Measurements from ENCODE around the gene LRP1B. TPM values are rescaled to one million over a fixed set of nuclear protein-coding genes. Genes with fewer than 3 reads are reported as not detected.
"Not testable (repeated sequence)": the region's sequence is repeated elsewhere in the genome, so short reads cannot be mapped to it uniquely, and the experiment has no call there.

Gene LRP1B
- polyA plus RNA-seq, 1 donor: 1.0 TPM

DNA sequence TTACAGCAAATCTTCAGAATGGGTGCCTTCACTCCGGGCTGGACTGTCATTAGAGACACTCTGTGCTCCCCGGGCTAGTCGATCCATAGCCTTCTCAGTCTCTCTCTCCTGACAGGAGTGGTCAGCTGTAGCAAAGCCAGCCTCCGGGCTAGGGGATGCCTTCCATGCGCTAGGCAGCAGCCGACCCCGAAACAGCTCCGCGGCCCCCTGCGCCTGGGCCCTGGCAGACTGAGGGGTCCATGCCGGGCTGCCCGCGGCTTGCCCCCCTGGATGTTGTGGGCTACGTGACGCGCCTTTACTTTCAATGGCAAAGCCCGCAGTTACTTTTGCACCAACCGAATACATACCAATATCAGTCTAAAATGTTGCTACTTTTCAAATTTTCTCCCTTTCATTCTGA, 1447.2 kb downstream of the LRP1B start:
- Histone ChIP-seq H3K36me3 (ENCODE audit: control insufficient read depth, insufficient read depth, low read length) (no peaks in the 10 kb centered on the region), H3K9me3 (ENCODE audit: control insufficient read depth, low read depth, low read length) (no peaks in the 10 kb centered on the region), H3K27me3 (ENCODE audit: control insufficient read depth, insufficient read depth, low read length) (no peaks in the 10 kb centered on the region), H3K27ac (ENCODE audit: low read length) (no peak overlapping the region), H3K4me1 (ENCODE audit: control insufficient read depth, insufficient read depth, low read length) (no peaks in the 10 kb centered on the region), H3K4me3 (ENCODE audit: low read length) (no peak overlapping the region)
- no peak for DNase-seq
- 100% methylated on average over 2 of the region's 18 CpGs for WGBS (ENCODE audit: insufficient coverage, low lambda C conversion rate)

DNA sequence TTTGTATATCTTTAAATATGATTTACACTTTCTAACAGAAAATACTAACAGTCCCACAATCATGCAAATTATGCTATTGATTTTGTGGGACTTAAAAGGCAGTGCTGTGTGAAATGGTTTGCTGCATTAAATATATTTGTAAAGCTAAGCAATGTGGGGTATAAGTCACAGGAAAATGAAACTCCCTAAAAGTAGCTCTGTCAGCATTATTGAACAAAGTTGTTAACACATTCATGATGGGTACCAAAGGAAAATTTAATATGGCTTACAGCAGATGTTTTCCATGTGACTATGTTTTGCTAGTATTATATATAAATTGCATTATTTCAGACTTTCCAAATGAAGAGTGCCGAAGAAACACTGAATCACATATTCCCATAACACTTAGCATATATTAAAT, 1450.0 kb downstream of the LRP1B start:
- DNase-seq: no peak
- no CpG with 5 or more reads among the region's 1 CpG for WGBS (ENCODE audit: insufficient coverage, low lambda C conversion rate)
- no peaks in the 10 kb centered on the region for H3K9me3 ChIP-seq (ENCODE audit: control insufficient read depth, low read depth, low read length)
- H3K4me3 ChIP-seq (ENCODE audit: low read length): no peak overlapping the region
- H3K4me1 ChIP-seq (ENCODE audit: control insufficient read depth, insufficient read depth, low read length): no peaks in the 10 kb centered on the region
- H3K36me3 ChIP-seq (ENCODE audit: control insufficient read depth, insufficient read depth, low read length): no peaks in the 10 kb centered on the region
- H3K27ac ChIP-seq (ENCODE audit: low read length): no peak overlapping the region
- H3K27me3 ChIP-seq (ENCODE audit: control insufficient read depth, insufficient read depth, low read length): no peaks in the 10 kb centered on the region

DNA sequence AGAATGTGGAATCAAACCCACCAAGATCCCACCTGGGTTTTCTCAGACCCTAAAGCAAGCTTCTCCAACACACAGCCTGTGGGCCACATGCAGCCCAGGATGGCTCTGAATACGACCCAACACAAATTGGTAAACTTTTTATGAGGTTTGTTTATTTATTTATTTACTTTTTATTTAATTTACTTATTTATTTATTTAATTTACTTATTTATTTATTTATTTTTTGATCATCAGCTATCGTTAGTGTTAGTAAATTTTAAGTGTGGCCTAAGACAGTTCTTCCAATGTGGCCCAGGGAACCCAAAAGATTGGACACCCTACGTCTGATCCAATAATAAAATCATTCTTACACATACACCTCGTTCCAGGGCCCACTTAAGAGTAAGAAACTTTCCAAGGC, 1451.1 kb downstream of the LRP1B start:
- Histone ChIP-seq H3K9me3 (ENCODE audit: control insufficient read depth, low read depth, low read length) (no peaks in the 10 kb centered on the region), H3K36me3 (ENCODE audit: control insufficient read depth, insufficient read depth, low read length) (no peaks in the 10 kb centered on the region), H3K27ac (ENCODE audit: low read length) (no peak overlapping the region), H3K4me1 (ENCODE audit: control insufficient read depth, insufficient read depth, low read length) (no peaks in the 10 kb centered on the region), H3K4me3 (ENCODE audit: low read length) (no peak overlapping the region), H3K27me3 (ENCODE audit: control insufficient read depth, insufficient read depth, low read length) (no peaks in the 10 kb centered on the region)
- WGBS (ENCODE audit: insufficient coverage, low lambda C conversion rate): 100% methylated on average over 2 of the region's 4 CpGs
- DNase-seq: no peak

DNA sequence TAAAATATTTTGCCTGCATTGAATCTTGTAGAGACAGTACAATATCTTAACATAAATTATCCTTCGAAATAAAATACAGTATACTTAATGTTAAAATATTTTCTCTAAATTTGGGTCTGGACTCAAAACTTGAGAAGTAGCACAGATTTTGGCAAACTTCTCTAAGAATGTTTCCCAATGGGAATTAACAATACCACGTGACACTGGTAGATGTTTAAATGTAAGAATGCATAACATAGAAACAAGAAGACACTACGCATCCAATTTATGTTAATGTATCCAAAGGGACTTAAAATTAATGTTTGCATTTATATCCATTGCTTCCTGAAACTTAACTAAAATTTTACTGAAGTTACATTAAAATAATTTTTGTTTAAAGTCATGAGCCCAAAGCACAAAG, 1460.9 kb downstream of the LRP1B start:
- DNase-seq: no peak
- WGBS (ENCODE audit: insufficient coverage, low lambda C conversion rate): 100% methylated on average over 2 of the region's 3 CpGs
- Histone ChIP-seq H3K36me3 (ENCODE audit: control insufficient read depth, insufficient read depth, low read length) (no peaks in the 10 kb centered on the region), H3K9me3 (ENCODE audit: control insufficient read depth, low read depth, low read length) (no peaks in the 10 kb centered on the region), H3K4me3 (ENCODE audit: low read length) (no peak overlapping the region), H3K27ac (ENCODE audit: low read length) (no peak overlapping the region), H3K4me1 (ENCODE audit: control insufficient read depth, insufficient read depth, low read length) (no peaks in the 10 kb centered on the region), H3K27me3 (ENCODE audit: control insufficient read depth, insufficient read depth, low read length) (no peaks in the 10 kb centered on the region)

DNA sequence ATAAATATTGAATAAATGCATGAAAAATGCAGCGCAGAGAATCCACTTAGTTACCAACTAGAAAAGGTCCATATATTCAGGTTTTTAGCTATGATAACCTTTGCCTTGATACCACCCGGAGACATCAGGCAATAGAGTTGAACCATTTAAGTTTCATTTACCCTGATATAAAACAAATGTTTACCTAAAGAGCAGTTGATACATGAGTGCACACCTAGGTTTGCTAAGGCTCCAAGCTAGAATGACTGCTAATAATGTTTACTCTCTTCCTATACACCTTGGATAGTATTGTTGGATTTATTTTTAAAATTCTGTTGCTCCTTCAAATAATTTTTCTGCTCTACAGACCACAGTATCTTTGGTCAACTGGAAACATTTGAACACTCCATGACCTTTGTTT, 1463.6 kb downstream of the LRP1B start:
- no peaks in the 10 kb centered on the region for H3K4me1 ChIP-seq (ENCODE audit: control insufficient read depth, insufficient read depth, low read length)
- H3K36me3 ChIP-seq (ENCODE audit: control insufficient read depth, insufficient read depth, low read length): no peaks in the 10 kb centered on the region
- whole genome bisulfite sequencing (ENCODE audit: insufficient coverage, low lambda C conversion rate): no CpG with 5 or more reads among the region's 2 CpGs
- no peaks in the 10 kb centered on the region for H3K9me3 ChIP-seq (ENCODE audit: control insufficient read depth, low read depth, low read length)
- no peak overlapping the region for H3K27ac ChIP-seq (ENCODE audit: low read length)
- H3K4me3 ChIP-seq (ENCODE audit: low read length): no peak overlapping the region
- no peaks in the 10 kb centered on the region for H3K27me3 ChIP-seq (ENCODE audit: control insufficient read depth, insufficient read depth, low read length)
- DNase-seq: no peak

DNA sequence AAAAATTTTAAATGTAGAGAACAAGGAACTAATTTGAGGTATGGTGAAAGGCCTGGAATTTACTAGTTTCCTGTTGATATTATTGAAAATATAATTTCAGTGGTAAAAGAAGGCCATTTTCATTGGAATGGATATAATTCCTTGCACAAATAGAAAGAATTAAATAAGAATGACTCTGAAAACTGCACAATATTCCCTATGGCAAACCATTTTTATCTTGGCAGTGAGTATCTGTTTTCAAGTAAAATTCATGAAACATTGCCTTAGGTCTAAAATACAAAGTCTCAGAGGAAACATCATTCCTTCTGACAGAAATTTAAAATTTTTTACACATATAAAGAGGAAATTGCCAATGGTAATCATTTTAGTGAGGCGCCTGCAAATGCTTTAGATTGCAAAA, 1468.3 kb downstream of the LRP1B start:
- Histone ChIP-seq H3K27ac (ENCODE audit: low read length) (no peak overlapping the region), H3K9me3 (ENCODE audit: control insufficient read depth, low read depth, low read length) (no peaks in the 10 kb centered on the region), H3K27me3 (ENCODE audit: control insufficient read depth, insufficient read depth, low read length) (no peaks in the 10 kb centered on the region), H3K36me3 (ENCODE audit: control insufficient read depth, insufficient read depth, low read length) (no peaks in the 10 kb centered on the region), H3K4me3 (ENCODE audit: low read length) (no peak overlapping the region), H3K4me1 (ENCODE audit: control insufficient read depth, insufficient read depth, low read length) (no peaks in the 10 kb centered on the region)
- no peak for DNase-seq
- 100% methylated on average over 1 of the region's 1 CpG for WGBS (ENCODE audit: insufficient coverage, low lambda C conversion rate)

DNA sequence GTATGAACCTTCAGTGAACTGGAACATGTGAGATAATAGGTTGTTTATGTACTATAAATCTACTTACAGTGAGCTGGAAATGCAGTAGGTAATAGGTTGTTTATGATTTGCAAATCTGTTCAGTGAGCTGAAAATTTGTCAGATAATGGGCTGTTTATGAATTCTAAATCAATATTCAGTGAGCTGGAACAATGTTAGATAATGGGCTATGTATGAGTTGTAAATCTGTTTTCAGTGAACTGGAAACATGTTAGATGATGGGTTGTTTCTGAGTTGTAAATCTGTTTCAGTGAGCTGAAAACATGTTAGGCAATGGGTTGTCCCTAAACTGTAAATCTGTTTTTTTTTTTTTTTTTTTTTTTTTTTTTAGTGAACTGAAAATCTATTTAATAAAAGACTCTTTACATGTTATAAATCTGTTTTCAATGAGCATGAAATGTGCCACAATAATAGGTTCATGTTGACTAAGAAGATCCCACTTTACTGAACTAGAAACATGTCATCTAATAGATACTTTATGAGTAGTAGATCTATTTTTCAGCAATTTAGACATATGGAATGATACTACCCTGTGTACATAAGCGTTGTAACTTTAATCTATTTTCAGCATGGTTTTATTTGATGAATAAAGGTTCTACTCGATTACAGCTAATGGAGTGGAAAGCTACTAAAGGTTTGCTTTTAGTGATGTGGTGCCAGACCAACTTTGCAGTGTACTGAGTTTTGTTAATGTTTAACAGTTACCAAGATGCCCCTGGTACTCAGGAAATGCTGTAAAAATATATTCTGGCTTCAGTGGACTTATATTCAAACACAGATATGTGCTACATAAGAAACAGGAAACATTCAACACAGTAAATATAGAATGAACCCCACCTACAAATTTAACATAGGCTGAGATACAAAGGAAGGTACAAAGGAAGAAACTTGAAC, 1471.8 kb downstream of the LRP1B start:
- Histone ChIP-seq H3K27ac (ENCODE audit: low read length) (no peak overlapping the region), H3K4me1 (ENCODE audit: control insufficient read depth, insufficient read depth, low read length) (no peaks in the 10 kb centered on the region), H3K36me3 (ENCODE audit: control insufficient read depth, insufficient read depth, low read length) (no peaks in the 10 kb centered on the region), H3K27me3 (ENCODE audit: control insufficient read depth, insufficient read depth, low read length) (no peaks in the 10 kb centered on the region), H3K9me3 (ENCODE audit: control insufficient read depth, low read depth, low read length) (no peaks in the 10 kb centered on the region), H3K4me3 (ENCODE audit: low read length) (no peak overlapping the region)
- no peak for DNase-seq
- no CpG with 5 or more reads among the region's 2 CpGs for WGBS (ENCODE audit: insufficient coverage, low lambda C conversion rate)

DNA sequence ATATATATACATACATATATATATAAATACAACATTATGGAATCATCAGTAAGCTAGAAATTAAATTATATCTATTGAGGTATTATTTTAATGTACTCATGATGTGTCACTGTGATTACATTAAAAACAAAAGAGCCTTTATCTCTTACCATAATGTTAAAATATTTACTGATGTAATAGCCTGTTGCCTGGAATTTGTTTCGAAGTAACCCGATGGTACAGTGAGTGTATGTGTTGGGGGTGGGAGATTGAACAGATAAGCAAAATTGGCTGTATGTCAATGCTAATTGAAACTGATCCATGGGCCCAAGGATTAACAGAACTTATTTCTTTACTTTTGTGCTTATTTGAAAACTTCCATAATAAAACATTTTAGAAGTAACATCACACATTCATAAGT, 1473.2 kb downstream of the LRP1B start:
- WGBS (ENCODE audit: insufficient coverage, low lambda C conversion rate): no CpG with 5 or more reads among the region's 2 CpGs
- Histone ChIP-seq H3K27me3 (ENCODE audit: control insufficient read depth, insufficient read depth, low read length) (no peaks in the 10 kb centered on the region), H3K4me3 (ENCODE audit: low read length) (no peak overlapping the region), H3K36me3 (ENCODE audit: control insufficient read depth, insufficient read depth, low read length) (no peaks in the 10 kb centered on the region), H3K4me1 (ENCODE audit: control insufficient read depth, insufficient read depth, low read length) (no peaks in the 10 kb centered on the region), H3K27ac (ENCODE audit: low read length) (no peak overlapping the region), H3K9me3 (ENCODE audit: control insufficient read depth, low read depth, low read length) (no peaks in the 10 kb centered on the region)
- DNase-seq: no peak

DNA sequence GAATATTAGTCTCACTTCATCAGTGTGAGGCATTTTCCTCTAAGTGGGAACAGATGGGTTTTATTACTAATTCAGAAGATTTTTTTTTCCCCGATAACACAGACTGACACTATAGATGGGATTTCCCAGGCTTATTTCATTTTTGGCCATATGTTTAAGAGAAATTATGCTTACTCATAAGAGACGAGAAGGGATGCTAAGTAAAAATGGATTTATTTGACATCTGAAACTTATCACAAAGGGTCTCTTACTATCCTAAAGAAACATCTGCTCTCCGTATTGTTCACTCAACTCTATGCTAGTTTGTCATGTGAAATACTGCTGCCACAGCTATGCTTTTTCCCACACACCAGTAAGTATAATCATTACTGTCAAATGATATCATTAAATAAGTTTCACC, 1476.3 kb downstream of the LRP1B start:
- no peak for DNase-seq
- 67% methylated on average over 1 of the region's 3 CpGs for WGBS (ENCODE audit: insufficient coverage, low lambda C conversion rate)
- no peak overlapping the region for H3K4me3 ChIP-seq (ENCODE audit: low read length)
- no peaks in the 10 kb centered on the region for H3K36me3 ChIP-seq (ENCODE audit: control insufficient read depth, insufficient read depth, low read length)
- H3K4me1 ChIP-seq (ENCODE audit: control insufficient read depth, insufficient read depth, low read length): no peaks in the 10 kb centered on the region
- no peaks in the 10 kb centered on the region for H3K27me3 ChIP-seq (ENCODE audit: control insufficient read depth, insufficient read depth, low read length)
- no peaks in the 10 kb centered on the region for H3K9me3 ChIP-seq (ENCODE audit: control insufficient read depth, low read depth, low read length)
- no peak overlapping the region for H3K27ac ChIP-seq (ENCODE audit: low read length)

DNA sequence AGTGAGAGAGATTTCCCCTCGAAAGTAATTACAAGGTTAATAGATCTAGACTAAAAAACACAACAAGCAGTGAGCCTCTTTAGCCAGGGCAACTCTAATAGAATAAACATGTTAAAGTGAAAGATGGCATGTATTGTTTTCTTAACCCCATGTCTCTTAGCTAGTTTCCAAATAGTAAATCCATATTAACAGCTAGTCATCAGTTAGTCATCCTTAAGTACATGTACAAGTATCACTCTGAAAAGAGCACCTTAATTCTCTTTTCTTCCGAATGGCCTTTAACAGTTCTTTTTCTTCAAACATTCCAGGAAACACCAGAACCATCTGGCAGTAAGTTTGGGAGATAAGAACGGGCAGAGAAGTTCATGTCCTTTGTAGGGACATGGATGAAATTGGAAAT, 1480.0 kb downstream of the LRP1B start:
- Histone ChIP-seq H3K4me3 (ENCODE audit: low read length) (no peak overlapping the region), H3K9me3 (ENCODE audit: control insufficient read depth, low read depth, low read length) (no peaks in the 10 kb centered on the region), H3K36me3 (ENCODE audit: control insufficient read depth, insufficient read depth, low read length) (no peaks in the 10 kb centered on the region), H3K4me1 (ENCODE audit: control insufficient read depth, insufficient read depth, low read length) (no peaks in the 10 kb centered on the region), H3K27me3 (ENCODE audit: control insufficient read depth, insufficient read depth, low read length) (no peaks in the 10 kb centered on the region), H3K27ac (ENCODE audit: low read length) (no peak overlapping the region)
- WGBS (ENCODE audit: insufficient coverage, low lambda C conversion rate): no CpG with 5 or more reads among the region's 3 CpGs
- DNase-seq: no peak

DNA sequence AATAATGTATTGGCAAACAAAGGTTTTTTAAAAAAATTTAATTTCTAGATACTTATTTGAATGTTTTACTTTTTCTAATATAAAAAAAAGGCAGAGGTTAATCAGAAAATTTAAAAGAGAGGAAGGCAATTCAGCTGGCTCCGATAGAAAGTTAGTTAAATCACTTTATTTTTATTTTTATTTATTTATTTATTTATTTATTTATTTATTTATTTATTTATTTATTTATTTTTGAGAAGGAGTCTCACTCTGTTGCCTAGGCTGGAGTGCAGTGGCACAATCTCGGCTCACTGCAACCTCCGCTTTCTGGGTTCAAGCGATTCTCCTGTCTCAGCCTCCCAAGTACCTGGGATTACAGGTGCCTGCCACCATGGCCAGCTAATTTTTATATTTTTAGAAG, 1480.7 kb downstream of the LRP1B start:
- H3K27me3 ChIP-seq (ENCODE audit: control insufficient read depth, insufficient read depth, low read length); H3K4me3 ChIP-seq (ENCODE audit: low read length); H3K27ac ChIP-seq (ENCODE audit: low read length); H3K36me3 ChIP-seq (ENCODE audit: control insufficient read depth, insufficient read depth, low read length); DNase-seq; H3K9me3 ChIP-seq (ENCODE audit: control insufficient read depth, low read depth, low read length); H3K4me1 ChIP-seq (ENCODE audit: control insufficient read depth, insufficient read depth, low read length): not testable (repeated sequence)
- 40% methylated on average over 1 of the region's 4 CpGs for WGBS (ENCODE audit: insufficient coverage, low lambda C conversion rate)

Data from large intestine (tissue), 3 donors.